ENCODE results near the gene PTCH2. TPM values are rescaled to one million over a fixed set of nuclear protein-coding genes. Genes with fewer than 3 reads are reported as not detected.
A peak's percentile ranks its signal among the peaks of the same experiment; 100 is the strongest.

Gene PTCH2
- total and polyA plus RNA-seq, 2 of the 13 experiments (the other 11 are each of a cell fraction or from before 2014, with no cell fraction given): 0.60 to 1.5 TPM

DNA sequence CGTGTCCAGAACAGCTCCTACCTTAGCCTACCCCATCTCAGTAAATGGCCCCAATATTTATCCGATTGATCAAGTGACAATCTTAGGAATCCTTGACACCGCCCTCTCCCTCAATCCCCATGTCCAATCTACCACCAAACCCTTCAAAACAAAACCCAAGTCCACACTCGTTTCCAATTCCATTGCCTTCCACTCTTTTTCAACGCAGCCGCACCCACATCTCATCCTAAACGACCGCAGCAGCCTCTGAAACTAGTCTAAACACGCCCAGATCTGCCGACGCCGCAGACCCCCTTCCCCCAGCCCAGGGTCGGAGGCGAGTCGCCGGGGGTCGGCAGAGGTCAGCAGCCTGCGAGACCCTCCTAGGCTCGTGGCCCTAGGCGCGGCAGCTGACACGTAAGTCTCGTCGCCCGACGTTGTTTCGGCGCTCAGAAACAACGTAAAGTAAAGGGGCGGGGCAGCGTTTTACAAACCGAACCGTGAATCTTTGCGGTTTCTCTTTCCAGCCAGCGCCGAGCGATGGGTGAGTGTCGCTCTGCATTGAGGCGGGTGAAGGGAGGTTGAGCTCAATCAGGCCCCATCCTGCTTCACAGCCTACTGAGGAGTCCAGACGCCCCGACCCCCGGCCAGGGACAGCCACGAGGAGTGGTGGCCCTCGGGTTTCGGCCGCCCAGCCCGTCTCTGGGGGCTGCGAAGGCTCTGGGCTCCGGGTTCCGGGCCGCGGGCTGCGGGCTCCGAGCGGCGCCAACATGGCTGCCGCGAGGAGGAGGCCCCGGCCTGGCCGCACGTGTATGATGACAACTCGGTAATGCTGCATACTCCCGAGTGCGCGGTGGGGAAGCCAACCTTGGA, 67.7 kb downstream of the PTCH2 start, which contains the start of gene RPS8 (continued):
- TF ChIP-seq, protein P1, sequence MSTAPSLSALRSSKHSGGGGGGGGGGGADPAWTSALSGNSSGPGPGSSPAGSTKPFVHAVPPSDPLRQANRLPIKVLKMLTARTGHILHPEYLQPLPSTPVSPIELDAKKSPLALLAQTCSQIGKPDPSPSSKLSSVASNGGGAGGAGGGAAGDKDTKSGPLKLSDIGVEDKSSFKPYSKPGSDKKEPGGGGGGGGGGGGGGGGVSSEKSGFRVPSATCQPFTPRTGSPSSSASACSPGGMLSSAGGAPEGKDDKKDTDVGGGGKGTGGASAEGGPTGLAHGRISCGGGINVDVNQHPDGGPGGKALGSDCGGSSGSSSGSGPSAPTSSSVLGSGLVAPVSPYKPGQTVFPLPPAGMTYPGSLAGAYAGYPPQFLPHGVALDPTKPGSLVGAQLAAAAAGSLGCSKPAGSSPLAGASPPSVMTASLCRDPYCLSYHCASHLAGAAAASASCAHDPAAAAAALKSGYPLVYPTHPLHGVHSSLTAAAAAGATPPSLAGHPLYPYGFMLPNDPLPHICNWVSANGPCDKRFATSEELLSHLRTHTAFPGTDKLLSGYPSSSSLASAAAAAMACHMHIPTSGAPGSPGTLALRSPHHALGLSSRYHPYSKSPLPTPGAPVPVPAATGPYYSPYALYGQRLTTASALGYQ (CRISPR knock-in tag; IDR thresholded peaks at IDR 0.05): peak; percentile 81
- TF ChIP-seq, protein P2, sequence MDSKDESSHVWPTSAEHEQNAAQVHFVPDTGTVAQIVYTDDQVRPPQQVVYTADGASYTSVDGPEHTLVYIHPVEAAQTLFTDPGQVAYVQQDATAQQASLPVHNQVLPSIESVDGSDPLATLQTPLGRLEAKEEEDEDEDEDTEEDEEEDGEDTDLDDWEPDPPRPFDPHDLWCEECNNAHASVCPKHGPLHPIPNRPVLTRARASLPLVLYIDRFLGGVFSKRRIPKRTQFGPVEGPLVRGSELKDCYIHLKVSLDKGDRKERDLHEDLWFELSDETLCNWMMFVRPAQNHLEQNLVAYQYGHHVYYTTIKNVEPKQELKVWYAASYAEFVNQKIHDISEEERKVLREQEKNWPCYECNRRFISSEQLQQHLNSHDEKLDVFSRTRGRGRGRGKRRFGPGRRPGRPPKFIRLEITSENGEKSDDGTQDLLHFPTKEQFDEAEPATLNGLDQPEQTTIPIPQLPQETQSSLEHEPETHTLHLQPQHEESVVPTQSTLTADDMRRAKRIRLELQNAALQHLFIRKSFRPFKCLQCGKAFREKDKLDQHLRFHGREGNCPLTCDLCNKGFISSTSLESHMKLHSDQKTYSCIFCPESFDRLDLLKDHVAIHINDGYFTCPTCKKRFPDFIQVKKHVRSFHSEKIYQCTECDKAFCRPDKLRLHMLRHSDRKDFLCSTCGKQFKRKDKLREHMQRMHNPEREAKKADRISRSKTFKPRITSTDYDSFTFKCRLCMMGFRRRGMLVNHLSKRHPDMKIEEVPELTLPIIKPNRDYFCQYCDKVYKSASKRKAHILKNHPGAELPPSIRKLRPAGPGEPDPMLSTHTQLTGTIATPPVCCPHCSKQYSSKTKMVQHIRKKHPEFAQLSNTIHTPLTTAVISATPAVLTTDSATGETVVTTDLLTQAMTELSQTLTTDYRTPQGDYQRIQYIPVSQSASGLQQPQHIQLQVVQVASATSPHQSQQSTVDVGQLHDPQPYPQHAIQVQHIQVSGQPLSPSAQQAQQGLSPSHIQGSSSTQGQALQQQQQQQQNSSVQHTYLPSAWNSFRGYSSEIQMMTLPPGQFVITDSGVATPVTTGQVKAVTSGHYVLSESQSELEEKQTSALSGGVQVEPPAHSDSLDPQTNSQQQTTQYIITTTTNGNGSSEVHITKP (CRISPR knock-in tag; IDR thresholded peaks at IDR 0.05; ENCODE audit: low read depth): 0 out of 2 replicates have a peak, but pooled peaks have one; percentile 38
- TF ChIP-seq ZNF224 (CRISPR knock-in tag; IDR thresholded peaks at IDR 0.05): no peak
- TF ChIP-seq ZNF326 (CRISPR knock-in tag; IDR thresholded peaks at IDR 0.05; ENCODE audit: borderline replicate concordance): no peak
- peak; percentile 66 for TF ChIP-seq RARA (CRISPR knock-in tag; IDR thresholded peaks at IDR 0.05)
- peak; percentile 45; the same call in 1 of the 2 replicates for TF ChIP-seq KLF11 (CRISPR knock-in tag; IDR thresholded peaks at IDR 0.05)
- no peak for TF ChIP-seq ZNF20 (CRISPR knock-in tag; IDR thresholded peaks at IDR 0.05)
- no peak for TF ChIP-seq CBX2 (IDR thresholded peaks at IDR 0.05; ENCODE audit: low read depth, low read length)
- TF ChIP-seq CBX2 (CRISPR knock-in tag; IDR thresholded peaks at IDR 0.05; ENCODE audit: low read depth): no peak
- TF ChIP-seq, protein P3, sequence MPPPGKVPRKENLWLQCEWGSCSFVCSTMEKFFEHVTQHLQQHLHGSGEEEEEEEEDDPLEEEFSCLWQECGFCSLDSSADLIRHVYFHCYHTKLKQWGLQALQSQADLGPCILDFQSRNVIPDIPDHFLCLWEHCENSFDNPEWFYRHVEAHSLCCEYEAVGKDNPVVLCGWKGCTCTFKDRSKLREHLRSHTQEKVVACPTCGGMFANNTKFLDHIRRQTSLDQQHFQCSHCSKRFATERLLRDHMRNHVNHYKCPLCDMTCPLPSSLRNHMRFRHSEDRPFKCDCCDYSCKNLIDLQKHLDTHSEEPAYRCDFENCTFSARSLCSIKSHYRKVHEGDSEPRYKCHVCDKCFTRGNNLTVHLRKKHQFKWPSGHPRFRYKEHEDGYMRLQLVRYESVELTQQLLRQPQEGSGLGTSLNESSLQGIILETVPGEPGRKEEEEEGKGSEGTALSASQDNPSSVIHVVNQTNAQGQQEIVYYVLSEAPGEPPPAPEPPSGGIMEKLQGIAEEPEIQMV (CRISPR knock-in tag; IDR thresholded peaks at IDR 0.05; ENCODE audit: low read depth): no peak
- no peak for TF ChIP-seq ZNF333 (CRISPR knock-in tag; IDR thresholded peaks at IDR 0.05; ENCODE audit: borderline replicate concordance)
- TF ChIP-seq TAF15 (IDR thresholded peaks at IDR 0.05; ENCODE audit: low read depth, low read length, poor library complexity, severe bottlenecking): peak; percentile 37
- TF ChIP-seq, protein P4, sequence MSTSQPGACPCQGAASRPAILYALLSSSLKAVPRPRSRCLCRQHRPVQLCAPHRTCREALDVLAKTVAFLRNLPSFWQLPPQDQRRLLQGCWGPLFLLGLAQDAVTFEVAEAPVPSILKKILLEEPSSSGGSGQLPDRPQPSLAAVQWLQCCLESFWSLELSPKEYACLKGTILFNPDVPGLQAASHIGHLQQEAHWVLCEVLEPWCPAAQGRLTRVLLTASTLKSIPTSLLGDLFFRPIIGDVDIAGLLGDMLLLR (CRISPR knock-in tag; IDR thresholded peaks at IDR 0.05): 0 out of 2 replicates have a peak, but pooled peaks have one; percentile 22
- TF ChIP-seq, protein P5, sequence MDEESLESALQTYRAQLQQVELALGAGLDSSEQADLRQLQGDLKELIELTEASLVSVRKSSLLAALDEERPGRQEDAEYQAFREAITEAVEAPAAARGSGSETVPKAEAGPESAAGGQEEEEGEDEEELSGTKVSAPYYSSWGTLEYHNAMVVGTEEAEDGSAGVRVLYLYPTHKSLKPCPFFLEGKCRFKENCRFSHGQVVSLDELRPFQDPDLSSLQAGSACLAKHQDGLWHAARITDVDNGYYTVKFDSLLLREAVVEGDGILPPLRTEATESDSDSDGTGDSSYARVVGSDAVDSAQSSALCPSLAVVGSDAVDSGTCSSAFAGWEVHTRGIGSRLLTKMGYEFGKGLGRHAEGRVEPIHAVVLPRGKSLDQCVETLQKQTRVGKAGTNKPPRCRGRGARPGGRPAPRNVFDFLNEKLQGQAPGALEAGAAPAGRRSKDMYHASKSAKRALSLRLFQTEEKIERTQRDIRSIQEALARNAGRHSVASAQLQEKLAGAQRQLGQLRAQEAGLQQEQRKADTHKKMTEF (CRISPR knock-in tag; IDR thresholded peaks at IDR 0.05): peak; percentile 82; the same call in 1 of the 2 replicates
- TF ChIP-seq, protein P6, sequence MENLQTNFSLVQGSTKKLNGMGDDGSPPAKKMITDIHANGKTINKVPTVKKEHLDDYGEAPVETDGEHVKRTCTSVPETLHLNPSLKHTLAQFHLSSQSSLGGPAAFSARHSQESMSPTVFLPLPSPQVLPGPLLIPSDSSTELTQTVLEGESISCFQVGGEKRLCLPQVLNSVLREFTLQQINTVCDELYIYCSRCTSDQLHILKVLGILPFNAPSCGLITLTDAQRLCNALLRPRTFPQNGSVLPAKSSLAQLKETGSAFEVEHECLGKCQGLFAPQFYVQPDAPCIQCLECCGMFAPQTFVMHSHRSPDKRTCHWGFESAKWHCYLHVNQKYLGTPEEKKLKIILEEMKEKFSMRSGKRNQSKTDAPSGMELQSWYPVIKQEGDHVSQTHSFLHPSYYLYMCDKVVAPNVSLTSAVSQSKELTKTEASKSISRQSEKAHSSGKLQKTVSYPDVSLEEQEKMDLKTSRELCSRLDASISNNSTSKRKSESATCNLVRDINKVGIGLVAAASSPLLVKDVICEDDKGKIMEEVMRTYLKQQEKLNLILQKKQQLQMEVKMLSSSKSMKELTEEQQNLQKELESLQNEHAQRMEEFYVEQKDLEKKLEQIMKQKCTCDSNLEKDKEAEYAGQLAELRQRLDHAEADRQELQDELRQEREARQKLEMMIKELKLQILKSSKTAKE (CRISPR knock-in tag; IDR thresholded peaks at IDR 0.05; ENCODE audit: borderline replicate concordance): no peak
- no peak for TF ChIP-seq ZNF430 (CRISPR knock-in tag; IDR thresholded peaks at IDR 0.05)
- TF ChIP-seq NFKBIZ (CRISPR knock-in tag; IDR thresholded peaks at IDR 0.05): peak; percentile 50; the same call in 1 of the 2 replicates

Measured in HepG2 (cell line).